ENCODE results near the gene CNN2.

CNN2 gene

DNA sequence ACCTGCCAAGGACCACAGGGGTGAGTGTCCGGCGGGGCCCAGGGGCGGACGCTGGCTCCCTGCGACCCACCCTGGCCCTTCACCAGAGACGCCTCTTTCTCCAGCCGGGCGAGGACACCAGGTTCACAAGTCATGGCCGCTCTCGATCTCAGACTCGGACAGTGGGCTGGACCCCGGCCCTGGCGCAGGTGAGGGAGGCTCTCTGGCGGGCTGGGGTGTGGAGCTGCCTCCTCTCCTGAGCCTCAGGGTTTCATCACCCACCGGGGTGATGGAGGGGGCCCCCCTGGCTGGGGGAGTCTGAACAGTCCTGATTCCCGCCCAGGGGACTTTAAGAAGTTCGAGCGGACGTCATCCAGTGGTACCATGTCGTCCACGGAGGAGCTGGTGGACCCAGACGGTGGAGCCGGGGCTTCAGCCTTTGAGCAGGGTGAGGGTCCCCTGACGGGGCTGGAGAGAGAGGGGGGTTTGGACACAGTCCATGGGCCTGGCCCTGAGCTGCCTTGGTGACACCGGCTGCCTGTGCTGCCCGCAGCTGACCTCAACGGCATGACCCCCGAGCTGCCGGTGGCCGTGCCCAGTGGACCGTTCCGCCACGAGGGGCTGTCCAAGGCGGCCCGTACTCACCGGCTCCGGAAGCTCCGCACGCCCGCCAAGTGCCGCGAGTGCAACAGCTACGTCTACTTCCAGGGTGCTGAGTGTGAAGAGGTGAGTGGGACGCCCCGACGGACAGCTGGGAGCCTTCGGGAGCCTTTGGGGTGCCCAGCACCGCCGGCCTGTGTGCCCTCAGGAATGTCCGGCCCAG lies 54.2 kb downstream of the CNN2 start:
- no peak for DNase-seq (ENCODE audit: low read depth in 1 of 2, low spot score in 1 of 2)

DNA sequence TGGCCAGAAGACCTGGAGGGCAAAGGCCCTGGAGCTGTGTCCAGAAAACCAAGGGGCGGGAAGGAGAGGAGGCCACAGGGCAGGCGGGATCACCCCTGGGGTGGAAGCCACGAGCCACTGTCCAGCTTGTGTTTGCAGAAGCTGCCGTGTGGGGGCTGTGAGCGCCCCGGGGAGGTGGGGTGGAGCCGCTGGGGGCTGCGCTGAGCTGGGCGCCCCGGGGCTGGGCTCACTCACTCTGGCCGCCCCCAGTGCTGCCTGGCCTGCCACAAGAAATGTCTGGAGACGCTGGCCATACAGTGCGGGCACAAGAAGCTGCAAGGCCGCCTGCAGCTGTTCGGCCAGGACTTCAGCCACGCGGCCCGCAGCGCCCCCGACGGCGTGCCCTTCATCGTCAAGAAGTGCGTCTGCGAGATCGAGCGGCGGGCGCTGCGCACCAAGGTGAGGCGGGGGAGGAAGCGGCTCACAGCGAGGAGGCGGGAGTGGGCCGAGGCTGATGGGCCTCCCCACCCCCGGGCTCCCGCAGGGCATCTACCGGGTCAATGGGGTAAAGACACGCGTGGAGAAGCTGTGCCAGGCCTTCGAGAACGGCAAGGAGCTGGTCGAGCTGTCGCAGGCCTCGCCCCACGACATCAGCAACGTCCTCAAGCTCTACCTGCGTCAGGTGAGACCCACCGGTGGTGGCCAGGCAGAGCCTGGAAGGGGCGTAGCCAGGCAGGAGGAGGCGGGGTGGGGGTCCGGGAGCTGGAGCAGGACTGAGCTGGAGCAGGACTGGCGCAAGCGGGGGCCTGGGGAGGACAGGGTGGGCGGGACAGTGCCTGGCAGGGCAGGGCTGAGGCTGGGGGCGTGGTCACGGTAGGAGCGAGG lies 55.1 kb downstream of the CNN2 start:
- DNase-seq (ENCODE audit: low read depth in 1 of 2, low spot score in 1 of 2): no peak

DNA sequence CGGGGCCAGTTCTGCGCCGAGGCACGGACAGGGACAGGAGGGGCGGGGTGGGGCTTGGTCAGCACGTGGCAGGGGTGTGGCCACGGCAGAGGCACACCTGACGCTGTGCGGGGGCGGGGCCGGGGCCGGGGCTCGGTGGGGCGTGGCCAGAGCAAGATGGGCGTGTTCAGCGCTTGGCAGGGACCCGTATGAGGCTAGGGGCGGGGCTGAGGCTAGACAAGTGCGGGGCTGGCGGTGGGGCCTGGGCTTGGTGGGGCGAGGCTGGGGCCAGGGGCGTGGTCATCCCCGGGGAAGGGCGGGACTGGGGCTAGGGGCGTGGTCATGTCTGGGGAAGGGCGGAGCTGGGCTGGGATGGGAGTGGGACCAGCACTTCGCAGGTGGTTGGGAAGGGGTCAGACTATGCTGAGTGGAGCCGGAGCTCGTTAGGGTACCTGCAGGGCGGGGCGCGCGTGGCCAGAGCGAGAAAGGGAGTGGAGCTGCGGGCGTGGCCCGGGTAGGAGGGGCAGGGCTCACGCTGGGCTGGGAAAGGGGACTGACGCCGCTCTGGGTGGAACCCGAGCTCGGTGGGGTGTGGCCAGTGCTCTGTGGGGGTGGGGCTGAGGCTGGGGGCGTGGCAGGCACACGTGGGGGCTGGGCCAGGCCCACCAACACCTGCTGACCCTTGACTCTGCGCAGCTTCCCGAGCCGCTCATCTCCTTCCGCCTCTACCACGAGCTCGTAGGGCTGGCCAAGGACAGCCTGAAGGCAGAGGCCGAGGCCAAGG lies 55.9 kb downstream of the CNN2 start:
- DNase-seq (ENCODE audit: low read depth in 1 of 2, low spot score in 1 of 2): peak; percentile 60 to 70

DNA sequence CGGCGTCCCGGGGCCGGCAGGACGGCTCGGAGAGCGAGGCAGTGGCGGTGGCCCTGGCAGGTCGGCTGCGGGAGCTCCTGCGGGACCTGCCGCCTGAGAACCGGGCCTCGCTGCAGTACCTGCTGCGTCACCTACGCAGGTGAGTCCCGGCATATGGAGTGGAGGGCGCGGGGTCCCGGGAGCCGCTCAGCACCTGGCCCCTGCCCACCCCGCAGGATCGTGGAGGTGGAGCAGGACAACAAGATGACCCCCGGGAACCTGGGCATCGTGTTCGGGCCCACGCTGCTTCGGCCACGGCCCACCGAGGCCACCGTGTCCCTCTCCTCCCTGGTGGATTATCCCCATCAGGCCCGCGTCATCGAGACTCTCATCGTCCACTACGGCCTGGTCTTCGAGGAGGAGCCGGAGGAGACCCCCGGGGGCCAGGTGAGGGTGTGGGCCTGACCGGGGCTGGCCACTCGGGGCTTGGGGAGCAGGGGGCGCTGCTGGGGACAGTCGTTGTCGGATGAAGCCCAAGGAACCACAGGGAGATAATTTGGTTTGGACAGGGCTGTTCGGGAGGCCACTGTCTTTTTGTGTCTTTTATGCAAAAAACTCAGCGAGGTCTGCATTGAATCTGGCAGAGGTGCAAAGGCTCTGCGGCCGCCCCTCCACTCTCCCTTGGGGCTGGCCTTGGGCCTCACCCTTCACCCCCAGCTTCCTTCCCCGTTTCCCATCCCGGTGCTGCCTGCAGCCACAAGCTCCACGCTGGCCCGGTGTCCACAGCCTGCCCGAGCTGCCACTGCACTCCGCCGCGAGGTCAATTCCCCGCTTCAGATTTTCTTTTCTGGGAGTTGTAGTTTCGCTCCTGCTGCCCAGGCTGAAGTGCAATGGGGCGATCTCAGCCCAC lies 56.8 kb downstream of the CNN2 start:
- DNase-seq (ENCODE audit: low read depth in 1 of 2, low spot score in 1 of 2): no peak

DNA sequence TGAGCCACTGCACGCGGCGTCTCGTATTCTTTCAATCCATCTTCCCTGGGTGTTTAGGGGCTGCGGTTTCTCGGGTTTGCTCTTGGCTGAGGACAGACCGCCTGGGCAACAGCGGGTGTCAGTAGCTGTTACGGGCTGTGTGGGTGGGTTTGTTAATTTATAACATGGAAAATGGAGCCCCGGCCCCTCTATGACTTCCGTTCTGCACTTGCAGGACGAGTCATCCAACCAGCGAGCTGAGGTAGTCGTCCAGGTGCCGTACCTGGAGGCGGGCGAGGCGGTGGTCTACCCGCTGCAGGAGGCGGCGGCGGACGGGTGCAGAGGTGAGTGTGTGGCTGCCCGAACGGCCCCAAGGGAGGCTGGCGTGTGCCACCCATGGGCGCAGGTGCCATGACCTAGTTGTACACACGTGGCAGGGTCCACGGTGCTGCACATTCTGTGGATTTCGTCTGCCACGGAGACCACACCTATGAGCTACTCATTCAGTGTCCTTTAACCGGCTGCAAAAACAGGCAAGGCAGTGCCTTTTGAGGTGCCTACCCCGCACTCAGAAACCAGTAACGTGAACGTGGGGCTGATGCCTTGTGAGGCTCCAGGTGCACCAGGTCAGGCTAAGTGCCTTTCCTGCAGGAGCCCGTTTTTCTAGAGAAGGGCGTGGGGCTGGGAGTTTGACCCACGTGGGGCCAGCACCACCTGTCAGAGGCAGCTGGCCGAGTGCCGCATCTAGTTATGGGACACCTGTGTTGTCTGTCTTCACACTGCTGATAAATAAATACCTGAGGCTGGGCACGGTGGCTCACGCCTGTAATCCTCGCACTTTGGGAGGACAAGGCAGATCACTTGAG lies 57.8 kb downstream of the CNN2 start:
- no peak for DNase-seq (ENCODE audit: low read depth in 1 of 2, low spot score in 1 of 2)

DNA sequence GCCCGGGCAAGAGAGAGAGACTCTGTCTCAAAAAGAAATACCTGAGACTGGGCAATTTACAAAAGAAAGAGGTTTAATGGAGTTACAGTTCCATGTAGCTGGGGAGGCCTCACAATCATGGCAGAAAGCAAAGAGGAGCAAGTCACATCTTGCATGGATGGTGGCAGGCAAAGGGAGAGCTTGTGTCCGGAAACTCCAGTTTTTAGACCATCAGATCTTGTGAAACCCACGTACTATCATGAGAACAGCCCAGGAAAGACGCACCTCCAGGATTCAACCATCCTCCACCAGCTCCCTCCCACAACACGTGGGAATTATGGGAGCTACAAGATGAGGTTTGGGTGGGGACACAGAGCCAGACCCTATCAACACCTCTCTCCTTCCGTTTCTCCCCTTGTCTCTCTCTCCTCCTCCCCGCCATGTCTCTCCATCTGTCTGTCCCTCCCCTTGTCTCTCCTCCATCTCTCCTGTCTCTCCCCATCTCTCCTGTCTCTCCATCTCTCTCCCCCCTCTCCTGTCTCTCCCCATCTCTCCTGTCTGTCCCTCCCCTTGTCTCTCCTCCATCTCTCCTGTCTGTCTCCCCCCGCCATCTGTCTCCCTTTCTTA lies 58.7 kb downstream of the CNN2 start:
- DNase-seq (ENCODE audit: low read depth in 1 of 2, low spot score in 1 of 2): no peak

DNA sequence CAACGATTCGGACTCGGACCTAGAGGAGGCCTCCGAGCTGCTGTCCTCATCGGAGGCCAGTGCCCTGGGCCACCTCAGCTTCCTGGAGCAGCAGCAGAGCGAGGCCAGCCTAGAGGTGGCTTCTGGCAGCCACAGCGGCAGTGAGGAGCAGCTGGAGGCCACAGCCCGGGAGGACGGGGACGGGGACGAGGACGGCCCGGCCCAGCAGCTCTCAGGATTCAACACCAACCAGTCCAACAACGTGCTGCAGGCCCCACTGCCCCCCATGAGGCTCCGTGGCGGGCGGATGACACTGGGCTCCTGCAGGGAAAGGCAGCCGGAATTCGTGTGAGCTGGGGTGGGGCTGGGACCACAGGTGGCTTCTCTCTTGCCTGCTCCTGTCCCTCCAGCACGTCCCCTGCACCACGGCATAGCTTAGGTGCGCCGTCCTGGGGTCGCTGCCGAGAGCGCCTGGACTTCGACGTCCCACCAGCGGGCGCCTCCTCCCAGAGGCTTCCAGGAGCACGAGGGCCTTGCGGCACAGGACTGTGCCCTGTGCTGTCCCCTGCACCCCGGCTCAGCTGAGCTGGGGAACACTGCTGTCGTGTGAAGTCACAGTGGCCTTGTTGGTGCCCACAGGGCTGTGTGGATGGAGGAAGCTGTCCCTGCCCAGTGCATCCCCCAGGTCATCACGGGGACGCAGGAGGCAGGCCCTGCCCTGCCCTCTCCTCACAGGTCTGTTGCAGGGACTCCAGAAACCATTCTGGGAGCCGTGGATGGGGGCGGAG lies 59.5 kb downstream of the CNN2 start:
- no peak for DNase-seq (ENCODE audit: low read depth in 1 of 2, low spot score in 1 of 2)

DNA sequence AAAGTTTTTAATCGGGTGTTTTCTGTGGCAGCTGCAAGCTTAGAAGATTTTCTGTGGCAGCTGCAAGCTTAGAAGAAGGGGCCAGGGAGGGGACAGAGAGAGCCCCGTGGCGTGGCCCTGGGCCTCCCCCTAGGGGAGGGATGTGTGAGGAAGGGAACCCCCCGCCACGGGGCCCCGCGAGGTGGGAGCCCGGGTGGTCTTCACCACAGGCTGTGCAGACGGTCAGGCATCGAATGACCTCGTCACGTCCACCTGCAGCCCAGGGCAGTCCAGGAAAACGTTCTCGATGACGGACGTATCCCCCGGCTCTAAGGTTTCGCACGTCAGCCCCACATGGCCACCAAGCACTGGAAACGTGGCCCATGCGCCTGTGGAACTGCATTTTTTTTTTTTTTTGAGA lies 60.2 kb downstream of the CNN2 start:
- no peak for DNase-seq (ENCODE audit: low read depth in 1 of 2, low spot score in 1 of 2)

DNA sequence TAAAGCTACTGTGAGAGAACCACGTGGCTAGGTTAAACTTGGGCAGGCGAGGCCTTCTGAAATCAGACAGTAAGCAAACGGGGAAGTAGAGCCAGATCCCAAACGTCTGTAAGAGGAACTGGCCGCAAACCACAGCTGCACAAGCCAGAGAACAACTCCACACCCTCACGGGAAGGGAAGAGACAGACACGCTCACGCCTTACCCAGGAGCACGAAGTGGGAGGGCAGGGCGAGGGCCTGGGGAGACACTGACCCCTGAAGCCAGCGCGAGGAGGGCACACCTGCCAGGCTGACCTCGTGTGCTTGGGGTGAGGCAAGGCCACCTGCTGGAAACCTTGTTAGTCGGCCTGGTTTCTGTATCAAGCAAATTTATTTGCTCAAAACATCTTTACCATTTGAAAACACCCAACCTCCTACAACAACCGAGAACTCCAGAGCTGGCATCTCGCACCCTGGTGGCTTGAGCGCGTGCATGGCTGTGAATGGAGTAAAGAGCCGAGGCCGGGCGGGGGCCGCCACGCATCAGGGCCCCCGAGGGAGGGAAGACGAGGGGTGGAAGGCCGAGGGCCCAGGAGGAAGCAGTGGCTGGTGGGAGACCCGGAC lies 61.5 kb downstream of the CNN2 start:
- DNase-seq (ENCODE audit: low read depth in 1 of 2, low spot score in 1 of 2): no peak

DNA sequence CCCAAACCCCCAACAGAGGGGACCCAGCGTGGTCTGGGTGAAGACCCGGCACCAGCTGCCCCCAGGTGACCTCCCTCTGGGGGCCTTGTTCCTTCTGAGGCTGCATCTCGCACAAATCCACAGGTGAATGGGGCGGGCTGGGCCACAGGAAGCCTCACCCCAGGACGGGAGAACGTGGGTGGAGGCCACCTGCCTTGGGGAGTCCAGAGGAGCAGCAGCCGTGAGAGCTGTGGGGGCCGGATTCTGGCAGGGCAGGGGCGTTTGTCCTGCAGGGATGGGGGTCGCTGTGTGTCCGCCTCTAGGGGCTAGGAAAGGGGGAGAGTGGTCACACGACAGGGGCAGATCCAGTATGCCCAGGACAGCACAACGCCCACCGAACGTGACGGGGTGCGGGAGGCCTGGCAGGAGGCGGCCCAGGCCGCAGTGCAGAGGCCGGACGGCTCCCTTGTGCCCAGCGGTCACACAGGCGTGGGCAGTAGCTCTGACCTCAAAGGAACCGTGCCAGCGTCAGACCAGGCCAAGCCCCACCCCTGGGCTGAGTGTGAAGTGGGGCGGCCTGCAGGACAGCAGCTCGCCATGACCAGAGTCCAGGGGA lies 62.1 kb downstream of the CNN2 start:
- no peak for DNase-seq (ENCODE audit: low read depth in 1 of 2, low spot score in 1 of 2)

All from stimulated activated CD4-positive, alpha-beta T cell treated with anti-CD3 and anti-CD28 coated beads, Interleukin-15, amount 100 ng/mL, for 1 hour (primary cell).